Left kidney (tissue), 2 donors: ENCODE results near the gene TRIM63. TPM values are rescaled to one million over a fixed set of nuclear protein-coding genes. Genes with fewer than 3 reads are reported as not detected.

Experiments used
- DNase-seq: peaks from one replicate; pipeline ENCODE4 v3.0.0-alpha.2; 2013
- polyA plus RNA-seq: library from polyadenylated mRNA; unstranded; fragments of 120-200 nt; gene quantifications from one replicate; pipeline ENCODE4 v1.2.1, GENCODE V29; 2013; ENCODE audit not compliant: insufficient read length

The TRIM63 gene
- polyA plus RNA-seq, 1 donor = 1.2 TPM

- DNase-seq = no peak
These were observed 17.4 kb upstream of the TRIM63 start for GRCh38 chr1:26084844-26085243.

- no peak for DNase-seq
These were observed 16.7 kb upstream of the TRIM63 start for GRCh38 chr1:26084091-26084561.

GRCh38 chr1:26083208-26083607 lies 15.8 kb upstream of the TRIM63 start:
- DNase-seq = no peak

- no peak for DNase-seq
These were observed 14.6 kb upstream of the TRIM63 start for GRCh38 chr1:26082020-26082350.

GRCh38 chr1:26081267-26082019 lies 14.0 kb upstream of the TRIM63 start:
- no peak for DNase-seq

- no peak for DNase-seq
These were observed 12.8 kb upstream of the TRIM63 start for GRCh38 chr1:26079960-26080814.

GRCh38 chr1:26079178-26079563 lies 11.7 kb upstream of the TRIM63 start:
- DNase-seq = no peak

- no peak for DNase-seq
These were observed 11.1 kb upstream of the TRIM63 start for GRCh38 chr1:26078286-26079177.

- no peak for DNase-seq
These were observed 10.1 kb upstream of the TRIM63 start for GRCh38 chr1:26077524-26077923.

GRCh38 chr1:26075421-26076144 lies 8.2 kb upstream of the TRIM63 start:
- no peak for DNase-seq

- DNase-seq = no peak
These were observed 4.9 kb upstream of the TRIM63 start for GRCh38 chr1:26072305-26072704.

GRCh38 chr1:26070963-26071342 lies 3.5 kb upstream of the TRIM63 start:
- no peak for DNase-seq

- DNase-seq = no peak
These were observed 3.0 kb upstream of the TRIM63 start for GRCh38 chr1:26070296-26070962.

- no peak for DNase-seq
These were observed 2.5 kb upstream of the TRIM63 start for GRCh38 chr1:26069941-26070295.

- DNase-seq = no peak
These were observed 573 bp downstream of the TRIM63 start for GRCh38 chr1:26066857-26067256.

- no peak for DNase-seq
These were observed 1.3 kb downstream of the TRIM63 start for GRCh38 chr1:26066160-26066559.

- no peak for DNase-seq
These were observed 2.9 kb downstream of the TRIM63 start for GRCh38 chr1:26064553-26064952.

- DNase-seq = no peak
These were observed 6.4 kb downstream of the TRIM63 start for GRCh38 chr1:26060832-26061574.

- DNase-seq = no peak
These were observed 7.5 kb downstream of the TRIM63 start for GRCh38 chr1:26059906-26060305.

- DNase-seq = no peak
These were observed 9.3 kb downstream of the TRIM63 start for GRCh38 chr1:26058052-26058595.
